HCT116 (cell line): ENCODE data around the gene SPEF2. TPM values are rescaled to one million over a fixed set of nuclear protein-coding genes. Genes with fewer than 3 reads are reported as not detected.

Experiments used
- ATAC-seq: fragments of 200-7000 bp; cut with Tn5 transposase; 2 replicates; pipeline ENCODE4 v1.9.1; 2020; ENCODE audit warnings: mild to moderate bottlenecking, moderate library complexity
- BruUV-seq: library from RNA; stranded (reverse); fragments of 400-500 nt; replicated peaks from 2 replicates; lab custom pipeline; 2021; lab: Mats Ljungman, UMichigan
- CTCF ChIA-PET: fragments of 300-600 bp; sonication (Branson Sonifier 250); formaldehyde crosslinking; loops from one replicate; lab custom pipeline; 2021; ENCODE audit warnings: antibody characterized with exemption; lab: Charles Lee
- POLR2A ChIA-PET: fragments of 300-600, 350-600 bp; sonication (Branson Sonifier 250); formaldehyde crosslinking; loops from one replicate; lab custom pipeline; 2021; ENCODE audit warnings: antibody characterized with exemption; lab: Charles Lee
- RAD21 ChIA-PET, 2 experiments: fragments of 300-600 bp; sonication (Branson Sonifier 250); formaldehyde crosslinking; loops; one replicate each; lab custom pipeline; 2023; ENCODE audit warnings: low total read pairs in 2 of 2; ENCODE audit not compliant: uncharacterized antibody in 2 of 2, unreplicated experiment in 2 of 2, low non-redundant PET in 1 of 2; lab: Charles Lee
- DNase-seq: peaks from one replicate; pipeline ENCODE4 v3.0.0-alpha.2; 2010; ENCODE audit warnings: low read depth, low spot score
- H2AFZ ChIP-seq: fragments of 200-600 bp; shearing (Covaris generic), sonication (generic); 2 replicates; pipeline ENCODE4 v1.6.1; 2017; ENCODE audit warnings: low read depth, mixed run types, mixed read lengths, antibody characterized with exemption, low read length; ENCODE audit not compliant: poor library complexity, severe bottlenecking
- H3K27ac ChIP-seq: 2 replicates; pipeline ENCODE4 v1.5.1; 2012; ENCODE audit warnings: low read depth, low read length
- H3K27me3 ChIP-seq: fragments of 200-600 bp; sonication (generic); 2 replicates; pipeline ENCODE4 v1.6.1; 2016; ENCODE audit warnings: mixed run types, low read length, mixed read lengths; ENCODE audit not compliant: insufficient read depth
- H3K36me3 ChIP-seq, 2 experiments: fragments of 200-500 bp in 1 of 2; fragments of 200-600 bp in 1 of 2; sonication (Bioruptor generic) in 1 of 2; sonication (generic) in 1 of 2; 2 replicates each; pipeline versions ENCODE4 v1.5.1 to v1.6.1; 2014 to 2016; ENCODE audit warnings: low read length in 2 of 2, inconsistent platforms in 1 of 2, mixed read lengths in 1 of 2, mixed run types in 1 of 2; ENCODE audit not compliant: insufficient read depth in 2 of 2, control insufficient read depth in 1 of 2
- H3K4me1 ChIP-seq, 2 experiments: fragments of 200-600 bp in 1 of 2; sonication (generic) in 1 of 2; 2 replicates each; pipeline versions ENCODE4 v1.5.1 to v1.6.1; 2012 to 2017; ENCODE audit warnings: low read length in 2 of 2, inconsistent platforms in 1 of 2, mild to moderate bottlenecking in 1 of 2, mixed read lengths in 1 of 2, mixed run types in 1 of 2, moderate library complexity in 1 of 2; ENCODE audit not compliant: insufficient read depth in 2 of 2, control insufficient read depth in 1 of 2
- H3K4me2 ChIP-seq: fragments of 200-600 bp; sonication (generic); 2 replicates; pipeline ENCODE4 v1.6.1; 2017; ENCODE audit warnings: mixed run types, low read length, mixed read lengths
- H3K4me3 ChIP-seq, 2 experiments: fragments of 200-600 bp in 1 of 2; sonication (generic) in 1 of 2; replicated peaks in 1 of 2; 2 replicates each; pipeline ENCODE4 v1.5.1; 2011 to 2016; ENCODE audit warnings: low read length in 2 of 2, control low read depth in 1 of 2, low read depth in 1 of 2, mild to moderate bottlenecking in 1 of 2, mixed read lengths in 1 of 2, mixed run types in 1 of 2
- H3K79me2 ChIP-seq: fragments of 200-600 bp; sonication (generic); 2 replicates; pipeline ENCODE4 v1.6.1; 2017; ENCODE audit warnings: mild to moderate bottlenecking, mixed run types, low read length, moderate library complexity, mixed read lengths; ENCODE audit not compliant: insufficient read depth
- H3K9ac ChIP-seq: fragments of 200-600 bp; sonication (generic); 2 replicates; pipeline ENCODE4 v1.6.1; 2016; ENCODE audit warnings: low read length, mixed read lengths
- H3K9me2 ChIP-seq: fragments of 200-600 bp; sonication (generic), shearing (Covaris generic); 2 replicates; pipeline ENCODE4 v1.6.1; 2017; ENCODE audit warnings: mixed run types, mild to moderate bottlenecking, moderate library complexity; ENCODE audit not compliant: insufficient read depth
- H3K9me3 ChIP-seq, 2 experiments: fragments of 200-500 bp in 1 of 2; fragments of 200-600 bp in 1 of 2; sonication (Bioruptor generic) in 1 of 2; sonication (generic) in 1 of 2; 2 replicates each; pipeline ENCODE4 v1.6.1; 2014 to 2017; ENCODE audit warnings: low read length in 2 of 2, mixed read lengths in 2 of 2, inconsistent platforms in 1 of 2, low read depth in 1 of 2, mild to moderate bottlenecking in 1 of 2, mixed run types in 1 of 2, moderate library complexity in 1 of 2; ENCODE audit not compliant: control insufficient read depth in 1 of 2, insufficient read depth in 1 of 2
- H4K20me1 ChIP-seq: fragments of 200-600 bp; sonication (generic), shearing (Covaris generic); 2 replicates; pipeline ENCODE4 v1.6.1; 2017; ENCODE audit warnings: mixed run types, mild to moderate bottlenecking, moderate library complexity; ENCODE audit not compliant: insufficient read depth
- EZH2phosphoT487 ChIP-seq: fragments of 200-600 bp; IDR thresholded peaks from 2 replicates; pipeline ENCODE4 v1.6.1; 2018; ENCODE audit warnings: antibody characterized with exemption, borderline replicate concordance
- MAX ChIP-seq: IDR thresholded peaks from 2 replicates; pipeline ENCODE4 v1.6.1; 2012
- POLR2A ChIP-seq: IDR thresholded peaks from 2 replicates; pipeline ENCODE4 v1.7.0; 2011; ENCODE audit warnings: borderline replicate concordance; ENCODE audit not compliant: insufficient read depth, insufficient read length; ENCODE audit errors: extremely low read depth
- REST ChIP-seq: IDR thresholded peaks from 2 replicates; pipeline ENCODE4 v1.6.1; 2012; ENCODE audit warnings: low read depth
- SRF ChIP-seq: IDR thresholded peaks from 2 replicates; pipeline ENCODE4 v1.6.1; 2012; ENCODE audit warnings: low read depth
- YY1 ChIP-seq: IDR thresholded peaks from 2 replicates; pipeline ENCODE4 v1.6.1; 2011; ENCODE audit warnings: low read length, low read depth, moderate library complexity, mild to moderate bottlenecking; ENCODE audit not compliant: insufficient replicate concordance; ENCODE audit errors: extremely low read depth
- ZFX ChIP-seq: fragments of 450-650 bp; IDR thresholded peaks from 2 replicates; pipeline ENCODE4 v1.6.1; 2017
- intact Hi-C: fragments of 100-400 bp; cut with micrococcal nuclease; formaldehyde crosslinking; loops from 2 replicates; pipeline ENCODE4 v1.10.0; 2022
- total RNA-seq: library from RNA; stranded (reverse); gene quantifications from one replicate; pipeline ENCODE4 v1.2.1, GENCODE V29; 2021; ENCODE audit not compliant: unreplicated experiment

The SPEF2 gene
- total RNA-seq, 1 experiment from 2014 or later = 4.6 TPM

GRCh38 chr5:35758151-35758724 lies 140.6 kb downstream of the SPEF2 start:
- RAD21 ChIA-PET = no interaction called here
- no TSS peak for BruUV-seq
- no peaks in the 10 kb centered on the region for H3K9me2 ChIP-seq

More at GRCh38 chr5:35758151-35758724, 140.6 kb downstream of the SPEF2 start:
- Histone ChIP-seq H3K9me3 (no peaks in the 10 kb centered on the region), H3K79me2 (no peaks in the 10 kb centered on the region), H3K4me3 (no peak overlapping the region), H4K20me1 (no peaks in the 10 kb centered on the region), H2AFZ (no peak overlapping the region), H3K4me2 (no peak overlapping the region), H3K9ac (no peak overlapping the region), H3K27me3 (peaks cover 5% of the 10 kb centered on the region; the same call in 1 of the 2 replicates), H3K4me1 (no peaks in the 10 kb centered on the region), H3K36me3 (no peaks in the 10 kb centered on the region), H3K27ac (no peak overlapping the region)
- ChIA-PET CTCF (no interaction called here), POLR2A (no interaction called here)
- no peak for ATAC-seq
- intact Hi-C loops = no loop called here
- TF ChIP-seq YY1 (no peak), REST (no peak), ZFX (no peak), POLR2A (no peak), EZH2phosphoT487 (no peak), SRF (no peak), MAX (no peak)
- DNase-seq = no peak
